Limb (tissue), 2 donors: ENCODE results near the gene GRM5.
"Not testable (repeated sequence)": the region's sequence is repeated elsewhere in the genome, so short reads cannot be mapped to it uniquely, and the experiment has no call there.

Experiments used
- DNase-seq, 2 donors: peaks; one replicate each; pipeline ENCODE4 v3.0.0-alpha.2; 2016; ENCODE audit errors: extremely low spot score in 2 of 2

Gene GRM5

DNA sequence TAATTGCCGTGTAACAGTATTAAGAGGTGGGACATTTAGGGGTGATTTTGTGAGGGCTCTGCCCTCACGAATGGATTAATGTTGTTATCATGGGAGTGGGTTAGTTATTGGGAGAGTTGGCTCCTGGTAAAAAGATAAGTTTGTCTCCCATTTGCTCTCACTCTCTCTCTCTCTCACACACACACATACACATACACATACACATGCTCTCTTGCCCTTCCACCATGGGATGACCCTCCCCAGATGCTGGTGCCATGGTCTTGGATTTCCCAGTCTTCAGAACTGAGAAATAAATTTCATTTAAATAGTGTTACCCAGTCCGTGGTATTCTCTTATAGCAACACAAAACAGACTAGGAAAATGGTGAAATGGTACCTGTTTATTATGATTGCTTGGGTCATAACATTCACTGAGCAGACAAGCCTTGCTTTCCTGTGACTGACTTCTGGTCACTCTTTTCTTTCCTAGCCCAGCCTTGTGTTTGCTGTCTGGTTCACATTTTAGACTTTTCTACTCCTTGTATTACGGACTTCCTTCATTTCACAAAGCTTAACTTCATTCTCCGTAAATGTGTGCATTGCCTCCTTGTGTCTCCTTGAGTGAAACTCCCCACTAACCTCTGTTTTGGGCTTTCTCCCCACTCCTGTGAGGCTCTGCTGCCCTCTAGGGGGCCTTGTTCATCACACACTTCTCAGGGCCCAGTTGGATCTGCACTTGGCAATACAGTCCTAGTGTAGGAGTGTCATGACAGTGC is 521.7 kb downstream of the GRM5 start:
- DNase-seq: peak; percentile 86 to 88

DNA sequence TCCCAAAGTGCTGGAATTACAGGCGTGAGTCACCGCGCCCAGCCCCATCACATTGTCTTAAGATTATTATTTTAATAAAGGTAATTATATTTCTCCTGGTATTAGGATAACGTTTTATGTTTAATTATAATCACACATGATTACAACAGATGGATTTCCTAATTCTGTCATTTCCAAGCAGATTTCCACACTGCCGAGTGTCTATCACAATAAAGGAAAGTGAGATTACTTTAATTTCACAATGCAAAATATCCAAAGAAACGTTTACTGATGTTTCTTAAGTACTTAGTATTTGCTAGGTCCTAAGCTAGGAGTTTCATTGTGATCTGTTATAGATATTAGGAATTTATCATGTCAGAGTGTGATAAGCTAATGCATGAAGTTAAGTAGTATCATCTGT is 524.8 kb downstream of the GRM5 start:
- DNase-seq: no peak

- no peak for DNase-seq
Observed at GRCh38 chr11:88538098-88538497, 527.7 kb downstream of the GRM5 start.

DNA sequence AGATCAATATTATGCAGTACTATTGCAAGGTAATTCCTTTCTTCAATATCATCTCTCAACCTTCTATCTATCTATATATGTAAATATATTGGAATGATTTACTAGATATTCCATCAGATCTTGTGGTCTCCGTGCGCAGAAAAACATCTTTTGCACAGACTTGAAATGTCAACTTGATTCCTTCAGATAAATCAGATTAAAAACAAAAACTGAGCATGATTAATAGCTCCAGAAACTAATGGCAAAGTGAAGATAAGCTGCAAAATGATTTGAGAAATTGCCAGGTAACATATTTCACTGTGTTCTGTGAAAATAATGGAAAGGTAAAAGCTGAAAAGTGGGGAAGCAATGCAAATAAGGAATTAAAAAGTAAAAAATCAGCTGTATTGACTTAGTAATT is 528.2 kb downstream of the GRM5 start:
- DNase-seq: no peak

DNA sequence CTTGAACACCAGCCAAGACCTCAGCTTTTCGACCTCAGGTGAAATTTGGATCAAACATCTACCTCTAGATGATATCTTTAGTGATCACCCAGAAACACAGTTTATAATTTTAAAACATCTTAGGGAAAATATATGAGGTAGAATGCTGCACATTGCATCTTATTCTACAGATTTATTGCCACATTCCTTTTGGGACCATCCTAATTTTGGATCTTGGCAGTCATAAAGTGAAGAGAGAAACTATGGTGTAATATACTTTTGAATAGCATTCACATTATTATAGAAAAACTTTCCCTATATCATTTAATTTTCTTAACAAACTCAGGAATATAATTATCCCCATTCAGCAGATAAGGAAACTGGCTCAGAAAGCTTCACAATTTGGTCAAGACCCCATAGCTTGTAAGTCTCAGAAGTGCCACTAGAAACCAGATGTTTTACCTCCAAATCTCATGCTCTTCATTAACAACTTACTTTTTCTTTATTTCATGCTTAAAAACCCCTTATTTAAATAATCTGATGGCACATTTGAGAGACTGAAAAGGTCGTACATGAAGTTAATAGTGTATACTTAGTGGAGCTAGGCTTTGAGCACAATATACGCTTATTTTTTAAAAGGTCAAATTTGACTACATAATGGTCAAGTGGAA is 529.0 kb downstream of the GRM5 start:
- no peak for DNase-seq

DNA sequence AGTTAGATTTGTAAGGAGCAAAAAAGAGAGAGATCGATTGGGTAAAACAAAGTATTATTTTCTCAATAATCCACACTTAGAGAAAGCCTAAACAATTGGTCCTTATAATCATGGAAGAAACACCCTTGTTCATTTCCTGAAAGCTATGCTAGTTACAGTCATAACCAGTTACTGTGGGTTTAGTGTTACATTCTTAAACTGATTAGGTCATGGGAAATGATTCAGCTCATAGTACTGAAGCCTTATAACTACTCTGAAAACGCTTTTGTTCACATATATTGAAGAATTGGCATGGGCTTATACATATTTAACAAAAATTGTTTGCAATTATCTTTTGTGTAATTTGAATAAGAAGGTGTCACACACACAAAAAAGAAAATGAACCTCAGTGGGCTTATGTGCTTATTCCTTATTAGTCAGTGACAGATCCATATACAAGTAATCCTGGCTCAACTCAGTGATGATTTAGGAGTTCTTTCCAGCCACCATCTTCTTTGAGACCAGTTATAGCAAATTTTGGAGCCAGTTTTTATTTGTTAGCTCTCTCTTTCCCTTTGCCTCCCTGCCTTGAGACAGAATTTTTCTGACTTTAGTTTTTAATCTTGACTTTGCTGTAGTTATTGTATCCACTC is 529.8 kb downstream of the GRM5 start:
- peak in 1 of 2 donors; percentile 70 for DNase-seq

GRCh38 chr11:88535266-88535665 is 530.5 kb downstream of the GRM5 start:
- DNase-seq: no peak

- DNase-seq: not testable (repeated sequence)
Observed at GRCh38 chr11:88534706-88535105, 531.1 kb downstream of the GRM5 start.

DNA sequence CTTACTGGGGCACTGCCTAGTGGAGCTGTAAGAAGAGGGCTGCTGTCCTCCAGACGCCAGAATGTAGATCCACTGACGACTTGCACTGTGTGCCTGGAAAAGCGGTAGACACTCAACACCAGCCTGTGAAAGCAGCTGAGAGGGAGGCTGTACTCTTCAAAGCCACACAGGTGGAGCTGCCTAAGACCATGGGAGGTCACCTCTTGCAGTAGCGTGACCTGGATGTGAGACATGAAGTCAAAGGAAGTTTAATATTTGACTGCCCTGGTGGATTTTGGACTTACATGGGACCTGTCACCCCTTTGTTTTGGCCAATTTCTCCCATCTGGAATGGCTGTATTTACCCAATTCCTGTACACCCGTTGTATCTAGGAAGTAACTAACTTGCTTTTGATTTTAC is 531.6 kb downstream of the GRM5 start:
- no peak for DNase-seq

- no peak for DNase-seq
Observed at GRCh38 chr11:88533001-88533400, 532.8 kb downstream of the GRM5 start.

DNA sequence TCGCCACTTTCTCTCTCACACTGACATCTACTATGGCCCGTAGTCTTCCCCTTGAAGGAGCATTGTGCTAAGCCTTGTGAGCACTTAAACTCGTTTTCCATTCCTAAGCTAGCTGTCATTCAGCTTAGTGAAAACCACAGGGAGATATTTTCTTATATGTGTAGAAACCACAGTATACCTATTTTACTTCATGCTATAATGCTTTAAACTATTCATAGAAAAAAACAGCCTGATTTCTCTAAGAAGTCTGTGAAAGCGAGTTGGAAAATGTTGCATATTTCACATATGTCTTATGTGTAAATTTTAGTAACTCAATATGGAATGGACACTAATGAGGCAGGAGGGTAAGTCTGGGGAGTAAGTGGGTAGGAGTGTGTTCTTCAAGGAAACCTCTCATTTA is 534.0 kb downstream of the GRM5 start:
- no peak for DNase-seq

GRCh38 chr11:88529426-88529825 is 536.4 kb downstream of the GRM5 start:
- no peak for DNase-seq

DNA sequence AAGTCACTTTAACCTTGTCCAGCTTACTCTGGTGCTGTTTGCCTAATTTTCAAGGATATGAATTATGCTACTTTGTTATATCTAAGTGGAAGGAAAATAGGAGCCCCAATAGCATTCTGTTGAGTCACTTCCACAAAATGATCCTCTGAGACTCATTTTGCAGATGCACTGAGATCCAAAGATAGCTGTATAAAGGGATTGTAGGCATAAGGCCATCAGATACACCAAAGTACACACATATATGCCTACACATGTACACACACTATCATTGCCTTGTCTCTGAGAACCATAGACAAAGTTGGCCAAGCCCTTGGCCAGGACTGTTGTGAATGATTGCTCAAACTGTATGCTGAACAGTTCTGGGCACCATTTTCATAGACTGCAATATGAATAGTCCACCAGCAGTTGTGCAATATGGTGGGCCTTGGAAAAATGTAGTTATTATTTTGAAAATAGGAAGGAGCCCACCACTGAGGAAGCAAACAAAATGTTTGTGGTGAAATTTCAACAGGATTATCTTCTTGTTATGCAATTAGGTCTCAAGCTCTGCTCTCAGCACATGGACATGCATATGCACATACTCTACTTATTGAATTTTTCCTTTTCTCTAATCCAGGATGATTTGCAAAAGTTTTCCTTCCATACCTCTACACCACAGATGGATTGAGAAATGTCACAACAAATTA is 542.3 kb downstream of the GRM5 start:
- DNase-seq: no peak

DNA sequence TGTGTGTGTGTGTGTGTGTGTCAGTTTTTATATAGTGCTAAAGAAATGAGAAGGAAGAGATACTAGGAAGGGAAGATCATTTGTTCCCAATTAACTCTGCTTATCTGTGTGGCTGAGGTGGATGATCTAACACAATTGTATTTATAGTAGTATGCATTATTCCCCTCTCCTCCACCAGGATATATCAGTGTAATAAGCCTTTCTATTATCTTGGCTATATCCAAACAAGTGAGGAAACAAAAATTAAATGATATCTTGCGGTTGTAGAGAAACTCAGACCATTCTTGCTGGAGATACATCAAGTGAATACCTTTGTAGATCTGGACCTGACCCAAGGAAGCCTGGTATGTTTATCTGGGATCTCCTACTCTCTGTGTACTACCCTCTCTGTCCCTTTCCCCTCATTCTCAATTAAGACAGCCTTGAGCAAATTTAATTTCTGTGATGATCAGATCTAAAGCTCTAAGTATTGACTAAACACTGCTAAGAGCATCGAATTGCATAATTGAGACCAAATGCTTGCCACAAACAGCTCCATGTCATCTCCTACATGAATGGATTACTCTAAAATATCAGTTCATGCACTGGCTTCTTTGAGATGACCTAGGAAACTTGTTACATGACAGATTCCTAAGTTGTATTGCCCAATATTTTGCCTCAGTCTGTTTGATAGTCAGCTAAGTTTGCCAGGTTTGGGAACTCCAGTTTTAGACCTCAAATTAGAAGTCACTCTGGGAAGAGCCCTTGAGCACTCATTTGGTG is 543.0 kb downstream of the GRM5 start:
- no peak for DNase-seq

DNA sequence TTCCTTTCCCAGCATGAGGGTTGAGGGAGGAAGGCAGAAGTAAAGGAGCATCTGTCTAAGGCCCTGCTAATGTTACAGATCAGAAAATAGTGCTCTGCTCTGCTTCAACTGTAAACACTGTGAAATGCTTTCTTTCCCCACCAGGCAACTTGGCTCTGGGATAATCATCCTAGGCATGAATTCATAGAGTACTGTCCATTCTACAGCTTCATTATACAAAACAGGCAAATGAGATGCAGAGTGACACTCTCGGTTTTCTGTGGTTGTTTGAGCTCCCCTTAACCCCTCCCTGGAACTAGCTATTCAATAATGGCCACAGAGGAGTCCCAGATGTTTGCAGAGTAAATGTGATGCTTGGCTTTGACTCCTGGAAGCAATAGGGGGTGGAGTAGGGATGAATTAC is 544.0 kb downstream of the GRM5 start:
- no peak for DNase-seq

GRCh38 chr11:88521399-88521798 is 544.4 kb downstream of the GRM5 start:
- no peak for DNase-seq

DNA sequence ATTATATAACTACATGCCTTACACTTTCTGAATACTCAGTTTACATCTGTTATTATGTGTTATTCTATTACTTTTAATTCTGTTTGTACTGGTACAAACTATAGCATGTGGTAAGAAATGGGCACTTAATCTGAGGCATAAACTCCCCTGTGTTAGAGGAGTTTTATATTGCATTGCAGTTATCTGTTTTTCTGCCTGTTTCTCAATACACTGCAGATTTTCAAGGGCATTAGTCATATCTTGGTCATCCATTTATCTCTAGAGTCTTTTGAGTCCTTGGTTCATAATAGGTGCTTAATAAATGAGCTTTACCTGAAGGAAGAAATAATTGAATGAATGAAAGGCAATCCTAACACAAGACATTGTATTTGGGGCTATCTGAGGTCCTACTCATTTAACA is 545.4 kb downstream of the GRM5 start:
- DNase-seq: no peak

DNA sequence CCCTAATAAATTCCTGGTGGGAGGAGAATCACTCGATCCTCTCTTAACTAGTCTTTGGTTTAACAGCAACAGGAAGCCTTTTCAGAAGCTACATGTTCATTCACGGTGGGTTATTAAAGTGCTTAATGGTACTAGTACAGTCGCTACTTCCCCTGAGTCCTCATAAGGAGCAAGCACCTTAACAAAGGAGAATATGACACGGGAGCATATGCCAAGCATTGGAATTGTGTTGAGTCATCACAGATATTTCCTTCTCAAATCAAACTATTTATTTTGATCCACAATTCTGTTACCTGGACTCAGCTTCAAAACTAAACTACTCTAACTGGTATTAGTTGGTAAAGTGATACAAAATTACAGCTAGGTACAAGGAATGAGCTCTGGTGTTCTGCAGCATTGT is 550.8 kb downstream of the GRM5 start:
- no peak for DNase-seq

DNA sequence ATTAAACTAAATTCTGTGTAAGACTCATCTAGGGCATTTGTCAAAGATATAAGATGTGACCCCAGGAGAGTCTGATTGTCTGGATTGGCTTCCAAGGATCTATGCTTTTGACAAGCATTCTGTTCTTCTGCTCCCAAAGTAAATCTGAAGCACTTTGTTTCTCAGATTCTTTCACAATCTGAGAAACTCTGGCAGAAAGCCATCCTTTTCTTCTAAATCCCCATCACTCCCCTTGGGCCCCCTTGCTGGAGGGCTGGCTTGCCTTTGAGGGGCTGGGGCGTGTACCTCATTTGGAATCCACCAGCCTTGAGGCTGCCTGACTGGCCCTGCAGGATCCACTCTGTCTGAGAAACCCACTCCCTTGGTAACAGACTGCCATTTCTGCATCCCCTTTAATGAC is 554.8 kb downstream of the GRM5 start:
- no peak for DNase-seq

DNA sequence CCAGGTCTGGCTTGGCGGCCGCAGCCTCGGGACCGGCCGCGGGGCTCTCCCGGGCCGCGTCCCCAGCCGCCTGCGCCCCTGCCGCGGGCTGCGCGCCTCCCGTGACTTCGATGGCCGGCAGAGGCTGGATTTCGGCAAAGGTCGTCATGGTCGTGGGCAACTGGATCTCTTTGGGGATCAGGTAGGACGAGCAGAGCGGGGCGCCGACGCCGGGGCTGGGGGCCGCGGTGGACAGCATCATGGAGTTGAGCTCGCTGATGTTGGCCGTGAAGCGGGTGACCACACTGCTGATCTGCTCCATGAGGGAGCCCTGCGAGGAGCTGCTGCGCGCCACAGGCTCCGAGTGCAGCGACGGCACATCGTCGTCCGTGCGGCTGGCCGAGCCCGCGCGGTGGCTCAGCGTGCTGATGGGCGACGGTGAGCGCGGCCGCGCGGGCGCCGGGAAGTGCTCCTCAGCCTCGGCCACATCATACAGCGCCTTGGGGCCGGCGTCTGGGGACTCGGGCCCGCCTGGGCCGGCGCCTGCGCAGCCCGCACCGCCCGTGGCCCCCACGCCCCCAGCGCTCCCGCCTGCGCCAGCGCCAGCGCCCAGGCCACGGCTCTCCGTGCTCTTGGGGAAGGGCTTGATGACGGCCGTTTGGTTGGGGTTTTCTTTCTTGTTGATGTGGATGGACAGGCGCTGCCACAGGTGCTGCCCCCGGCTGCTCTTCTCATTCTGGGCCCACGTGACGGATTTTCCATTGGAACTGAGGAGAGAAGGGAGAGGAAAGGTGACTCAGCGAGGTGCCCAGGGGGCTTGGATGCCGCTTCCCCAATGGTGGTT is 556.8 kb downstream of the GRM5 start:
- peak in 1 of 2 donors; percentile 64 for DNase-seq

- DNase-seq: no peak
Observed at GRCh38 chr11:88508418-88508758, 557.4 kb downstream of the GRM5 start.
